ENCODE measurements around the gene ATP1A4. TPM values are rescaled to one million over a fixed set of nuclear protein-coding genes. Genes with fewer than 3 reads are reported as not detected.

Gene ATP1A4
- total and polyA plus RNA-seq, 4 donors, result not detected

- 83% methylated on average over 3 of the region's 3 CpGs for WGBS
- no peak for DNase-seq (ENCODE audit: low spot score)
- Histone ChIP-seq H3K4me3 (ENCODE audit: low read depth in 1 of 3, low read length in 3 of 3) (no peak overlapping the region), H3K9me3 (ENCODE audit: control insufficient read depth in 4 of 4, low read length in 3 of 4) (no peaks in the 10 kb centered on the region), H3K27ac (ENCODE audit: low read depth in 1 of 2, low read length in 2 of 2) (no peak overlapping the region), H3K27me3 (ENCODE audit: control insufficient read depth in 4 of 4, insufficient read depth in 4 of 4, low read length in 3 of 4) (no peaks in the 10 kb centered on the region), H3K36me3 (ENCODE audit: control insufficient read depth in 4 of 4, insufficient read depth in 3 of 4, low read depth in 1 of 4, low read length in 3 of 4) (no peaks in the 10 kb centered on the region), H3K4me1 (ENCODE audit: control insufficient read depth in 4 of 4, insufficient read depth in 4 of 4, low read length in 3 of 4) (peaks cover 0 to 3% (median 0%) of the 10 kb centered on the region in 4 donors), H3K9ac (ENCODE audit: low read depth in 1 of 2, low read length in 2 of 2) (no peak overlapping the region)
- TF ChIP-seq, protein P1, sequence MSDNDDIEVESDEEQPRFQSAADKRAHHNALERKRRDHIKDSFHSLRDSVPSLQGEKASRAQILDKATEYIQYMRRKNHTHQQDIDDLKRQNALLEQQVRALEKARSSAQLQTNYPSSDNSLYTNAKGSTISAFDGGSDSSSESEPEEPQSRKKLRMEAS (IDR thresholded peaks at IDR 0.05), result no peak
- TF ChIP-seq ZBTB33 (IDR thresholded peaks at IDR 0.05) (no peak), TAF1 (conservative IDR thresholded peaks at IDR 0.05) (no peak)
Observed at GRCh38 chr1:160129558-160129957, 21.8 kb upstream of the ATP1A4 start.

DNA sequence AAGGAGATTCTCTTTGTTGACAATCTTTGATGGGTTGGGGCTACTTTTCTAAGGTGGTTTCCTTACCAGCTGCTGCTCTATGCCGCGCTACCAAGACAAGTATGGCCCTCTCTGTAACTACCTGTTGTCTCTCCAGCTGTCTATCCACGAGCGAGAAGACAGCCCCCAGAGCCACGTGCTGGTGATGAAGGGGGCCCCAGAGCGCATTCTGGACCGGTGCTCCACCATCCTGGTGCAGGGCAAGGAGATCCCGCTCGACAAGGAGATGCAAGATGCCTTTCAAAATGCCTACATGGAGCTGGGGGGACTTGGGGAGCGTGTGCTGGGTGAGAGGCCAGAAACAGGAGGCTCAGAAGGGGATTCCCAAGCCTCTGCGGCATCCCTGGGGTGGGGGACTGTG, 21.4 kb upstream of the ATP1A4 start:
- no peak overlapping the region for H3K9ac ChIP-seq (ENCODE audit: low read depth in 1 of 2, low read length in 2 of 2)
- peaks cover 0 to 3% (median 0%) of the 10 kb centered on the region in 4 donors for H3K4me1 ChIP-seq (ENCODE audit: control insufficient read depth in 4 of 4, insufficient read depth in 4 of 4, low read length in 3 of 4)
- H3K27ac ChIP-seq (ENCODE audit: low read depth in 1 of 2, low read length in 2 of 2), result no peak overlapping the region
- TF ChIP-seq HNF4A (conservative IDR thresholded peaks at IDR 0.05) (no peak), SP1 (IDR thresholded peaks at IDR 0.05) (no peak), CTCF (IDR thresholded peaks at IDR 0.05; ENCODE audit: low read depth, low read length, missing input control) (no peak)
- H3K27me3 ChIP-seq (ENCODE audit: control insufficient read depth in 4 of 4, insufficient read depth in 4 of 4, low read length in 3 of 4), result no peaks in the 10 kb centered on the region
- H3K9me3 ChIP-seq (ENCODE audit: control insufficient read depth in 4 of 4, low read length in 3 of 4), result no peaks in the 10 kb centered on the region
- 93% methylated on average over 11 of the region's 11 CpGs for WGBS
- H3K36me3 ChIP-seq (ENCODE audit: control insufficient read depth in 4 of 4, insufficient read depth in 3 of 4, low read depth in 1 of 4, low read length in 3 of 4), result no peaks in the 10 kb centered on the region
- H3K4me3 ChIP-seq (ENCODE audit: low read depth in 1 of 3, low read length in 3 of 3), result no peak overlapping the region
- DNase-seq (ENCODE audit: low spot score), result no peak

GRCh38 chr1:160130486-160130885, 20.9 kb upstream of the ATP1A4 start:
- Histone ChIP-seq H3K27ac (ENCODE audit: low read depth in 1 of 2, low read length in 2 of 2) (no peak overlapping the region), H3K4me3 (ENCODE audit: low read depth in 1 of 3, low read length in 3 of 3) (no peak overlapping the region), H3K27me3 (ENCODE audit: control insufficient read depth in 4 of 4, insufficient read depth in 4 of 4, low read length in 3 of 4) (no peaks in the 10 kb centered on the region), H3K9me3 (ENCODE audit: control insufficient read depth in 4 of 4, low read length in 3 of 4) (no peaks in the 10 kb centered on the region), H3K9ac (ENCODE audit: low read depth in 1 of 2, low read length in 2 of 2) (no peak overlapping the region), H3K4me1 (ENCODE audit: control insufficient read depth in 4 of 4, insufficient read depth in 4 of 4, low read length in 3 of 4) (peaks cover 0 to 3% (median 0%) of the 10 kb centered on the region in 4 donors), H3K36me3 (ENCODE audit: control insufficient read depth in 4 of 4, insufficient read depth in 3 of 4, low read depth in 1 of 4, low read length in 3 of 4) (no peaks in the 10 kb centered on the region)
- 88% methylated on average over 5 of the region's 5 CpGs for WGBS
- no peak for DNase-seq (ENCODE audit: low spot score)
- TF ChIP-seq RAD21 (IDR thresholded peaks at IDR 0.05), result no peak
- no peak for TF ChIP-seq YY1 (IDR thresholded peaks at IDR 0.05)
- no peak for TF ChIP-seq FOXA1 (IDR thresholded peaks at IDR 0.05)
- no peak for TF ChIP-seq JUND (IDR thresholded peaks at IDR 0.05)
- no peak for TF ChIP-seq SP1 (IDR thresholded peaks at IDR 0.05)
- no peak for TF ChIP-seq RXRA (IDR thresholded peaks at IDR 0.05)
- TF ChIP-seq, protein P2, sequence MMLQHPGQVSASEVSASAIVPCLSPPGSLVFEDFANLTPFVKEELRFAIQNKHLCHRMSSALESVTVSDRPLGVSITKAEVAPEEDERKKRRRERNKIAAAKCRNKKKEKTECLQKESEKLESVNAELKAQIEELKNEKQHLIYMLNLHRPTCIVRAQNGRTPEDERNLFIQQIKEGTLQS (IDR thresholded peaks at IDR 0.05), result no peak
- no peak for TF ChIP-seq HNF4G (IDR thresholded peaks at IDR 0.05)
- no peak for TF ChIP-seq EGR1 (IDR thresholded peaks at IDR 0.05; ENCODE audit: low read depth in 2 of 2)
- no peak for TF ChIP-seq CTCF (IDR thresholded peaks at IDR 0.05; ENCODE audit: low read depth, low read length, missing input control)
- no peak for TF ChIP-seq NR2F2 (IDR thresholded peaks at IDR 0.05)
- TF ChIP-seq FOXA2 (IDR thresholded peaks at IDR 0.05), result no peak
- TF ChIP-seq, protein P1 (IDR thresholded peaks at IDR 0.05), result no peak
